Stomach (tissue), 9 donors: ENCODE results near the gene POFUT2. TPM values are rescaled to one million over a fixed set of nuclear protein-coding genes. Genes with fewer than 3 reads are reported as not detected.

Experiments
- DNase-seq, 2 donors: peaks; one replicate each; pipeline versions ENCODE4 v3.0.0 to v3.0.0-alpha.2; 2013 to 2019
- H3K27ac ChIP-seq, 5 donors: fragments of 200-600 bp in 4 of 5; sonication (generic) in 4 of 5; one replicate each; pipeline ENCODE4 v1.5.1; 2013 to 2019; ENCODE audit warnings: mild to moderate bottlenecking in 1 of 5, moderate library complexity in 1 of 5
- H3K27me3 ChIP-seq, 3 donors: fragments of 200-600 bp; sonication (generic); one replicate each; pipeline ENCODE4 v1.5.1; 2017 to 2019; ENCODE audit warnings: mixed run types in 1 of 3
- H3K36me3 ChIP-seq, 4 donors: fragments of 200-600 bp; sonication (generic); 1 replicate in 3 of 4; 2 replicates in 1 of 4; pipeline ENCODE4 v1.5.1; 2016 to 2019
- H3K4me1 ChIP-seq, 4 donors: fragments of 200-600 bp; sonication (generic); one replicate each; pipeline ENCODE4 v1.5.1; 2016 to 2019
- H3K4me3 ChIP-seq, 4 donors: fragments of 200-600 bp; sonication (generic) in 3 of 4; one replicate each; pipeline ENCODE4 v1.5.1; 2016 to 2019; ENCODE audit warnings: mild to moderate bottlenecking in 1 of 4
- H3K9me3 ChIP-seq, 4 donors: fragments of 200-600 bp; sonication (generic); one replicate each; pipeline ENCODE4 v1.5.1; 2016 to 2019
- EP300 ChIP-seq: sonication (generic); formaldehyde crosslinking; IDR thresholded peaks from one replicate; pipeline ENCODE4 v1.6.1; 2017; ENCODE audit warnings: antibody characterized with exemption
- POLR2A ChIP-seq, 4 donors: fragments of 450-650 bp; IDR thresholded peaks; one replicate each; pipeline ENCODE4 v1.6.1; 2016; ENCODE audit warnings: antibody characterized with exemption in 4 of 4, control low read depth in 2 of 4, mild to moderate bottlenecking in 1 of 4, moderate library complexity in 1 of 4
- POLR2AphosphoS5 ChIP-seq, 3 donors: sonication (generic); formaldehyde crosslinking; IDR thresholded peaks; one replicate each; pipeline ENCODE4 v1.6.1; 2016; ENCODE audit warnings: antibody characterized with exemption in 3 of 3
- WGBS, 5 donors: extraction: QIAGEN DNeasy Blood & Tissue Kit in 3 of 5; methylation state at CpG; one replicate each; pipeline versions ENCODE4 v1.1.5 to v1.1.7; 2013 to 2018; 5-methylcytosine and 5-hydroxymethylcytosine counted together
- intact Hi-C: fragments of 100-400 bp; cut with DNase I; formaldehyde crosslinking; loops from one replicate; pipeline ENCODE4 v1.15.1; 2023; ENCODE audit warnings: low total_unique reads
- polyA plus RNA-seq, 3 donors: library from polyadenylated mRNA; stranded (reverse); fragments of 200-250 nt; gene quantifications; one replicate each; pipeline ENCODE4 v1.2.3, GENCODE V29; 2013
- total RNA-seq, 5 donors: library from RNA; depleted of rRNA; stranded (reverse); fragments of >200 nt; gene quantifications; one replicate each; pipeline versions ENCODE4 v1.1.0 to v1.2.3, GENCODE V29; 2014 to 2016
- TF ChIP-seq, protein P1 (sequence below), 7 experiments: fragments of 450-650 bp in 4 of 7; fragments of 200-600 bp in 3 of 7; sonication (generic) in 3 of 7; IDR thresholded peaks; one replicate each; pipeline ENCODE4 v1.5.1; 2016 to 2019; ENCODE audit warnings: antibody characterized with exemption in 7 of 7, control low read depth in 2 of 7, mild to moderate bottlenecking in 1 of 7
- donor health status: healthy with polysubstance abuse.
- donor health status: Bipolar disorder and iron deficiency.
- donor health status: healthy.

POFUT2 gene
- total and polyA plus RNA-seq, 8 donors, result 7.4 to 34.2 (median 22.4) TPM

DNA sequence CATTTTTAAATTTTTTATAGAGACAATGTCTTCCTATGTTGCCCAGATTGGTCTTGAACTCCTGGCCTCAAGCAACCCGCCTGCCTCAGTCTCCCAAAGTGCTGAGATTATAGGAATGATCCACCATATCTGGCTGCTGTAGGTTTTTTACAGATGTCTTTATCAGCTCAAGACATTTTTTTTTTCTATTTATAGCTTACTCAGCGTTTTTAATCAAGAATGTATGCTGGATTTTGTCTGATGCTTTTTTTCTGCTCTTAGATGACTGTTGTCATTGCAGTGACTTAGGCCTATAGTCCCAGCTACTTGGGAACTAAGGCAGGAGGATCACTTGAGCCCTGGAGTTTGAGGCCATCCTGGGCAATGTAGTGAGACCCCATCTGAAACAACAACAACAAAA, 72.5 kb downstream of the POFUT2 start:
- Histone ChIP-seq H3K27me3 (no peaks in the 10 kb centered on the region), H3K4me1 (no peaks in the 10 kb centered on the region), H3K4me3 (no peak overlapping the region), H3K36me3 (peaks cover 8 to 61% (median 29%) of the 10 kb centered on the region in 4 donors), H3K9me3 (peaks cover 0 to 14% (median 0%) of the 10 kb centered on the region in 4 donors), H3K27ac (no peak overlapping the region)
- DNase-seq, result no peak
- intact Hi-C loops, result no loop called here
- TF ChIP-seq EP300 (no peak), POLR2A (IDR thresholded peaks at IDR 0.05) (no peak), POLR2AphosphoS5 (IDR thresholded peaks at IDR 0.05) (no peak)
- TF ChIP-seq, protein P1, sequence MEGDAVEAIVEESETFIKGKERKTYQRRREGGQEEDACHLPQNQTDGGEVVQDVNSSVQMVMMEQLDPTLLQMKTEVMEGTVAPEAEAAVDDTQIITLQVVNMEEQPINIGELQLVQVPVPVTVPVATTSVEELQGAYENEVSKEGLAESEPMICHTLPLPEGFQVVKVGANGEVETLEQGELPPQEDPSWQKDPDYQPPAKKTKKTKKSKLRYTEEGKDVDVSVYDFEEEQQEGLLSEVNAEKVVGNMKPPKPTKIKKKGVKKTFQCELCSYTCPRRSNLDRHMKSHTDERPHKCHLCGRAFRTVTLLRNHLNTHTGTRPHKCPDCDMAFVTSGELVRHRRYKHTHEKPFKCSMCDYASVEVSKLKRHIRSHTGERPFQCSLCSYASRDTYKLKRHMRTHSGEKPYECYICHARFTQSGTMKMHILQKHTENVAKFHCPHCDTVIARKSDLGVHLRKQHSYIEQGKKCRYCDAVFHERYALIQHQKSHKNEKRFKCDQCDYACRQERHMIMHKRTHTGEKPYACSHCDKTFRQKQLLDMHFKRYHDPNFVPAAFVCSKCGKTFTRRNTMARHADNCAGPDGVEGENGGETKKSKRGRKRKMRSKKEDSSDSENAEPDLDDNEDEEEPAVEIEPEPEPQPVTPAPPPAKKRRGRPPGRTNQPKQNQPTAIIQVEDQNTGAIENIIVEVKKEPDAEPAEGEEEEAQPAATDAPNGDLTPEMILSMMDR (IDR thresholded peaks at IDR 0.05), result no peak
- 69 to 88% (median 82%) methylated on average over 2 of the region's 2 CpGs for WGBS, 5 donors

Other genes with a start within 250 kb of the POFUT2 start
- gene ADARB1, start 213.3 kb downstream of the POFUT2 start, total RNA-seq, result 10 to 100 TPM in 4 of 5 donors, 1 to 10 TPM in 1; 3.2 to 33.9 (median 28.8) TPM
- 1 to 10 TPM; 5.9 to 6.7 (median 6.6) TPM for gene ADARB1, start 213.3 kb downstream of the POFUT2 start, polyA plus RNA-seq
- gene COL18A1, start 117.3 kb upstream of the POFUT2 start, total RNA-seq, result 100 to 1,000 TPM in 1 of 5 donors, 10 to 100 TPM in 4; 19.8 to 212 (median 34.9) TPM
- 10 to 100 TPM; 20.0 to 34.3 (median 20.7) TPM for gene COL18A1, start 117.3 kb upstream of the POFUT2 start, polyA plus RNA-seq